Gastrocnemius medialis (tissue), 4 donors: ENCODE measurements around the gene NDUFA12.

Source experiments
- CTCF ChIP-seq, 5 experiments: fragments of 450-650 bp in 3 of 5; fragments of 200-600 bp in 2 of 5; sonication (generic) in 2 of 5; IDR thresholded peaks in 4 of 5; conservative IDR thresholded peaks in 1 of 5; 1 replicate in 4 of 5; 2 replicates in 1 of 5; pipeline ENCODE4 v1.5.1; 2016 to 2019; ENCODE audit warnings: antibody characterized with exemption in 5 of 5, mild to moderate bottlenecking in 3 of 5, moderate library complexity in 3 of 5
- POLR2A ChIP-seq, 2 donors: fragments of 450-650 bp; IDR thresholded peaks; one replicate each; pipeline ENCODE4 v1.6.1; 2017; ENCODE audit warnings: antibody characterized with exemption in 2 of 2, mild to moderate bottlenecking in 2 of 2, moderate library complexity in 2 of 2

GRCh38 chr12:94961911-94962310 lies 41.6 kb downstream of the NDUFA12 start:
- no peak for TF ChIP-seq POLR2A (IDR thresholded peaks at IDR 0.05)
- no peak for TF ChIP-seq CTCF (IDR thresholded peaks at IDR 0.05 in 4 of 5, conservative IDR thresholded peaks at IDR 0.05 in 1 of 5)
